ENCODE measurements around the gene PNMA8B.

Gene PNMA8B, protein sequence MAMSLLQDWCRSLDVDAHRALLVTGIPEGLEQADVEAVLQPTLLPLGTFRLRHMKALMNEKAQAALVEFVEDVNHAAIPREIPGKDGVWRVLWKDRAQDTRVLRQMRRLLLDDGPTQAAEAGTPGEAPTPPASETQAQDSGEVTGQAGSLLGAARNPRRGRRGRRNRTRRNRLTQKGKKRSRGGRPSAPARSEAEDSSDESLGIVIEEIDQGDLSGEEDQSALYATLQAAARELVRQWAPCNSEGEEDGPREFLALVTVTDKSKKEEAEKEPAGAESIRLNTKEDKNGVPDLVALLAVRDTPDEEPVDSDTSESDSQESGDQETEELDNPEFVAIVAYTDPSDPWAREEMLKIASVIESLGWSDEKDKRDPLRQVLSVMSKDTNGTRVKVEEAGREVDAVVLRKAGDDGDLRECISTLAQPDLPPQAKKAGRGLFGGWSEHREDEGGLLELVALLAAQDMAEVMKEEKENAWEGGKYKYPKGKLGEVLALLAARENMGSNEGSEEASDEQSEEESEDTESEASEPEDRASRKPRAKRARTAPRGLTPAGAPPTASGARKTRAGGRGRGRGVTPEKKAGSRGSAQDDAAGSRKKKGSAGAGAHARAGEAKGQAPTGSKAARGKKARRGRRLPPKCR

DNA sequence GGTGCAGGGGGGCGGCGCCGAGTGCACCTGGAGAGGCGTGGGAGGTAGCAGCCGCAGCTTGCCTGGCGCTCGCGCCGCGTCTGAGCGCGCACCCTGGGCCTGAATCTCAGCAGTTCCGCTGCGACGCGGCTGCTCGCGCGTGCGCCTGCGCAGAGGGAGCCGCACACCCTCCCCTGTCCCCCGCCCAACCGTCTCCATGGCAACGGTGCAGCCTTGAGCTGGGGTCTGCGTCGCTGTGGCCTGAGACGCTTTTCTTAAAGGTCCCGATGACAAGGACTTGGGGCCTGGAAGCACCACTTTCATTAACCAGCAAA, at the start of gene PNMA8B:
TSS of gene PNMA8B (minus strand) at position 82 of the 314 bp plus-strand sequence. CDS start 402 bp downstream, outside the sequence.
- Histone ChIP-seq H2AFZ (ENCODE audit: low read length) (no peak within 1 kb of the TSS), H3K4me2 (ENCODE audit: low read depth, low read length) (no peak within 1 kb of the TSS), H4K20me1 (ENCODE audit: insufficient read depth, low read length) (no peaks in the 10 kb centered on the region), H3K9me2 (replicated peaks; ENCODE audit: insufficient read depth, low read length) (no peaks in the 10 kb centered on the region), H3K27me3 (replicated peaks; ENCODE audit: insufficient read depth, low read length) (peaks cover 93% of the 10 kb centered on the region), H3K9ac (ENCODE audit: low read length) (no peak within 1 kb of the TSS), H3K4me3 (ENCODE audit: low read length) (no peak within 1 kb of the TSS), H3K4me1 (ENCODE audit: low read length) (no peaks in the 10 kb centered on the region), H3F3A (ENCODE audit: insufficient read depth, low read length) (no peaks in the 10 kb centered on the region), H3K27ac (ENCODE audit: low read length) (no peak within 1 kb of the TSS), H3K79me2 (ENCODE audit: low read length) (no peaks in the 10 kb centered on the region), H3K36me3 (replicated peaks; ENCODE audit: insufficient read depth, low read length) (no peaks in the 10 kb centered on the region), H3K9me3 (replicated peaks; ENCODE audit: insufficient read depth, low read length) (no peaks in the 10 kb centered on the region)
- TF ChIP-seq, protein P1, sequence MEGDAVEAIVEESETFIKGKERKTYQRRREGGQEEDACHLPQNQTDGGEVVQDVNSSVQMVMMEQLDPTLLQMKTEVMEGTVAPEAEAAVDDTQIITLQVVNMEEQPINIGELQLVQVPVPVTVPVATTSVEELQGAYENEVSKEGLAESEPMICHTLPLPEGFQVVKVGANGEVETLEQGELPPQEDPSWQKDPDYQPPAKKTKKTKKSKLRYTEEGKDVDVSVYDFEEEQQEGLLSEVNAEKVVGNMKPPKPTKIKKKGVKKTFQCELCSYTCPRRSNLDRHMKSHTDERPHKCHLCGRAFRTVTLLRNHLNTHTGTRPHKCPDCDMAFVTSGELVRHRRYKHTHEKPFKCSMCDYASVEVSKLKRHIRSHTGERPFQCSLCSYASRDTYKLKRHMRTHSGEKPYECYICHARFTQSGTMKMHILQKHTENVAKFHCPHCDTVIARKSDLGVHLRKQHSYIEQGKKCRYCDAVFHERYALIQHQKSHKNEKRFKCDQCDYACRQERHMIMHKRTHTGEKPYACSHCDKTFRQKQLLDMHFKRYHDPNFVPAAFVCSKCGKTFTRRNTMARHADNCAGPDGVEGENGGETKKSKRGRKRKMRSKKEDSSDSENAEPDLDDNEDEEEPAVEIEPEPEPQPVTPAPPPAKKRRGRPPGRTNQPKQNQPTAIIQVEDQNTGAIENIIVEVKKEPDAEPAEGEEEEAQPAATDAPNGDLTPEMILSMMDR (IDR thresholded peaks at IDR 0.05; ENCODE audit: low read length): no peak
- TF ChIP-seq EZH2 (optimal IDR thresholded peaks at IDR 0.05; ENCODE audit: low read depth, low read length) (no peak), EZH2phosphoT487 (IDR thresholded peaks at IDR 0.05; ENCODE audit: low read length) (no peak)
- DNase-seq: peak; percentile 21

DNA sequence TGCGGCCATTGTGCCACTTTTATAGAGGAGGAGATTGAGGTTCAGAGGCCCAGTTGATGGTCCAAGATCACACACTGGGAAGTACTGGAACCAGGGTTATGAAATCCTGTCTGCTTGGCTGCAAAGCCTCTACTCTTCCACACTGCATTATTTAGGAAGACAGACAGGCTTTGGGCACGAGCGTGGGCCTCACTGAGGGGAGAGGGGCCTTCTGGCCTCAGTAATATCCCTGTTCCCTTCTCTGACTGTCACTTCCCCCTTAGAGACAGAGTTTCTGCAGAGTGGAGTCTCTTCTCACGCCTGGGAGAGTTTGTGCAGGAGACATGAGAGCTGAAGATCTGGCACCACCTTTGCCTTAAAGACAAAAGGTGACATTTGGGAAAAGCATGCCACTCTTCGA, 49.0 kb upstream of the PNMA8B start:
- Histone ChIP-seq H3K9me3 (replicated peaks; ENCODE audit: insufficient read depth, low read length) (no peaks in the 10 kb centered on the region), H3K4me1 (ENCODE audit: low read length) (no peaks in the 10 kb centered on the region), H3K36me3 (replicated peaks; ENCODE audit: insufficient read depth, low read length) (no peaks in the 10 kb centered on the region), H3K27me3 (replicated peaks; ENCODE audit: insufficient read depth, low read length) (peaks cover 21% of the 10 kb centered on the region), H3K4me3 (ENCODE audit: low read length) (no peak overlapping the region), H3K9ac (ENCODE audit: low read length) (no peak overlapping the region), H3K9me2 (replicated peaks; ENCODE audit: insufficient read depth, low read length) (no peaks in the 10 kb centered on the region), H3K79me2 (ENCODE audit: low read length) (no peaks in the 10 kb centered on the region), H3F3A (ENCODE audit: insufficient read depth, low read length) (no peaks in the 10 kb centered on the region), H4K20me1 (ENCODE audit: insufficient read depth, low read length) (no peaks in the 10 kb centered on the region), H2AFZ (ENCODE audit: low read length) (no peak overlapping the region), H3K27ac (ENCODE audit: low read length) (no peak overlapping the region), H3K4me2 (ENCODE audit: low read depth, low read length) (no peak overlapping the region)
- TF ChIP-seq, protein P1 (IDR thresholded peaks at IDR 0.05; ENCODE audit: low read length): no peak
- TF ChIP-seq EZH2 (optimal IDR thresholded peaks at IDR 0.05; ENCODE audit: low read depth, low read length): no peak
- TF ChIP-seq EZH2phosphoT487 (IDR thresholded peaks at IDR 0.05; ENCODE audit: low read length): no peak
- DNase-seq: no peak

DNA sequence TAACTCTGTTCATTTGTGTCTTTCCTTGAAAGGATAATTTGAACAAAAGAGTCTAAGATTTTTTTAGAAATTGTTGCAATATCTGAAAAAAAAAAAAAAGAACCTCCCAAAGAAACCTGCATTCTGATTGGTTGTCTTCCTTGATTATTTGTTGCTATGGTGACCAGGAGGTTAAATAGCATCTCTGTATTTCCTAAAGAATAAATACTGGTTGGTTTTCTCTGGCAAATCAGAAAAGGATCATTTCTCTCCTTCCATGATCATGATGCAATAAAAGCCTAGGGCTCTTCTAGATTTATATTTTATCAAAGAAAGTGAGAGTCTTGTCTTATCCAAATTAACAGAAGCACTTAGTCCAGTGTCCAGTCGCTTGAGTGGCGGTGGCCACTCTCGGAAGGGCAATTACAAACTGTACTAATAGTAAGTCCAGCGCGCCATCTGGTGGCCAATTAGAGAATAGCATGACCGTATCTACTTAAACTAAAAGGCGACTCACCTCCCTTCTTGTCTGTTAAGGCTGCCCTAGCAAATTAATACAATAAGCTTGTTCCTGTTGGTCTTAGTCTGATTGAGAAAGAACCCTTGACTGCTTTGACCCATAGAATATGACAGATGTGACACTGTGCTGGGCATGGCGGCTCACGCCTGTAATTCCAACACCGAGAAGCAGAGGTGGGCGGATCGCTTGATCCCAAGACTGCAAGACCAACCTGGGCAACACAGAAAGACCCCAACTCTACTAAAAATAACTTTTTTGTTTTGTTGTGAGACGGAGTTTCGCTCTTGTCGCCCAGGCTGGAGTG, 47.0 kb upstream of the PNMA8B start:
- Histone ChIP-seq H3K27me3 (replicated peaks; ENCODE audit: insufficient read depth, low read length) (peaks cover 38% of the 10 kb centered on the region), H3K4me2 (ENCODE audit: low read depth, low read length) (no peak overlapping the region), H4K20me1 (ENCODE audit: insufficient read depth, low read length) (no peaks in the 10 kb centered on the region), H3K27ac (ENCODE audit: low read length) (no peak overlapping the region), H3K79me2 (ENCODE audit: low read length) (no peaks in the 10 kb centered on the region), H3K9me3 (replicated peaks; ENCODE audit: insufficient read depth, low read length) (no peaks in the 10 kb centered on the region), H2AFZ (ENCODE audit: low read length) (no peak overlapping the region), H3K9ac (ENCODE audit: low read length) (no peak overlapping the region), H3K4me3 (ENCODE audit: low read length) (no peak overlapping the region), H3K9me2 (replicated peaks; ENCODE audit: insufficient read depth, low read length) (no peaks in the 10 kb centered on the region), H3F3A (ENCODE audit: insufficient read depth, low read length) (no peaks in the 10 kb centered on the region), H3K36me3 (replicated peaks; ENCODE audit: insufficient read depth, low read length) (no peaks in the 10 kb centered on the region), H3K4me1 (ENCODE audit: low read length) (no peaks in the 10 kb centered on the region)
- TF ChIP-seq EZH2phosphoT487 (IDR thresholded peaks at IDR 0.05; ENCODE audit: low read length) (no peak), EZH2 (optimal IDR thresholded peaks at IDR 0.05; ENCODE audit: low read depth, low read length) (no peak)
- TF ChIP-seq, protein P1 (IDR thresholded peaks at IDR 0.05; ENCODE audit: low read length): peak; percentile 92
- DNase-seq: peak; percentile 88

Data from MM.1S (cell line).